Stimulated activated CD8-positive, alpha-beta memory T cell treated with anti-CD3 and anti-CD28 coated beads, Interleukin-12 subunit alpha, Interleukin-12 subunit beta, amount 100 ng/mL, for 4 hours (primary cell): Measurements from ENCODE around the gene CFAP91.

Experiments used
- DNase-seq: peaks from one replicate; pipeline ENCODE4 v3.0.0-alpha.2; 2020; ENCODE audit warnings: low read depth

Gene CFAP91

GRCh38 chr3:119743921-119744320, 41.1 kb downstream of the CFAP91 start:
- no peak for DNase-seq

DNA sequence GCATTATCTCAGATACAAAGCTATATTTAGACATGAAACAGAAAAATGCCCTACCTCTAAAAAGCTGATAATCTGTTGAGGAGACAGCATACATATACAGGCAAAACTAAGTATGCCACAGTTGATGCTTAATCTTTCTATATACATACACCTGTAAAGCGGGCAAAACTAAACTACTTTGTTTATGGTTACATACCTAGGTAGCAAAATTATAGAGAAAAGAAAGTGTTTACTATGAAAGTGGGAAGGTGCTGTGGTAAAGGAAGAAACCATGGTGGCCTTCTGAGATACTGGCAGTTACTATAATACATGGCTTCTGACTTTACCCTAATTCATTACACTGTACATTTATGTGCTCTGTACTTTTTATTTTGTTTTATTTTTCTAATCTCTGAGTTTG, 43.1 kb downstream of the CFAP91 start:
- no peak for DNase-seq

DNA sequence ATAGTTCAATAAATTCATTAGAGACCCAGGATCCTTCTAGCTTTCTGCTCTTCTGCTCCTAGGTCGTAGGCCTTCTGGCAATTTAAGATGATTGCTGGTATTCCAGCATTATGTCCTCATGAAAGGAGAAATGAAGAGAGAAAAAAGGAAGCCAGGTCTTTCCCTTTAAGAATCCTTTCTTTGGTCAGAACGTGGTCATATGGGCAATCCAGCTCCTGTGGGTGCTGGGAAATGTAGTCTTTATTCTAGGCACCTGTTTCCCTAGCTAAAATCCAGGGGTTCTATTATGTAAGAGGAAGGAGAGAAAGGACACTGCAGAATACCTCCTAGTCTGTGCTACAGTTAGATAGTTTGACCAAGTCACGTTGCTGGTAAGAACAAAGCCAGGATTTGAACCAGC, 43.6 kb downstream of the CFAP91 start:
- DNase-seq, result no peak

- no peak for DNase-seq
Measured at GRCh38 chr3:119747357-119747756, 44.5 kb downstream of the CFAP91 start.

DNA sequence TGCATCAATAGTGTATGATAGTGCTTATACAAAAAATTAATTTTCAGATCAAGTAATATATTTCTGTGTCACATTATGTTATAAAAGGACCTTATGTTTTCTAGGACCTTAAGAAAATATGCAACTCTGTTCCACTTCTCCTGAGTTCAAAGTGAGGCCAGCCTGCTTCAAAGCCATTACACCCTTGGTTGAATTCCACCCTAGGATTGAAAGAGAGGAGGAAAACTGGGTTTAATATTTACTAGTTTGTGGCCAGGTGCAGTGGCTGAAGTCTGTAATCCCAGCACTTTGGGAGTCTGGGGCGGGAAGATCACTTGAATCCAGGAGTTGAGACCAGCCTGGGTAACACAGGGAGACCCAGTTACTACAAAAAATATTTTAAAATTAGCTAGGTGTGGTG, 46.2 kb downstream of the CFAP91 start:
- no peak for DNase-seq

DNA sequence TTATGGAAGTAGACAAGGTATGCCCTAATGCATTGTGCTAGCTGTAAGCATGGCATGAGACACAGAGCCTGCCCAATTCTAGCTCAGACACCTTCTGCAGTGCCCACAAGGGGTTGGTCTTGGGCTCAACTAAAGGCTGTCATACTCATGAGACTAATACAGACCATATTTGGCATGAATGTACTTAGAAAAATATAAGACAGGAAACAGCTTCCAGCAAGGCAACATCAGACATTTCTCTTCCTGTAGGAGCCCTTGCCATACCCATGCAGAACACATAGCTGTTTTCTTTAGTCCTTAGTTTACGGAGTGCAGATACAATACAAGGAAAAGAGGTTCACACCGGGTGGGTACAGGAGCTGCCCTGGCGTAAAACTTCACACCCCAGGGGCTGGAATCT, 48.6 kb downstream of the CFAP91 start:
- no peak for DNase-seq
